Progenitor cell of endocrine pancreas (in vitro differentiated cells): ENCODE measurements around the gene CDR2. TPM values are rescaled to one million over a fixed set of nuclear protein-coding genes. Genes with fewer than 3 reads are reported as not detected.

Experiments
- DNase-seq: peaks from one replicate; pipeline ENCODE4 v3.0.0; 2021; ENCODE audit warnings: low spot score; ENCODE audit not compliant: unreplicated experiment
- H3K27ac Mint-ChIP-seq: 2 replicates; pipeline ENCODE4 v1.8.0; 2021; ENCODE audit warnings: mild to moderate bottlenecking, moderate library complexity, mixed read lengths
- H3K27me3 Mint-ChIP-seq: 2 replicates; pipeline ENCODE4 v1.8.0; 2021; ENCODE audit warnings: mixed read lengths
- H3K36me3 Mint-ChIP-seq: 2 replicates; pipeline ENCODE4 v1.8.0; 2022; ENCODE audit warnings: mixed read lengths; ENCODE audit not compliant: insufficient read depth
- H3K4me1 Mint-ChIP-seq: 2 replicates; pipeline ENCODE4 v1.8.0; 2021; ENCODE audit warnings: low read depth, mixed read lengths
- H3K4me3 Mint-ChIP-seq: 2 replicates; pipeline ENCODE4 v1.8.0; 2021; ENCODE audit warnings: low read depth, mild to moderate bottlenecking, moderate library complexity, mixed read lengths
- H3K9me3 Mint-ChIP-seq: 2 replicates; pipeline ENCODE4 v1.8.0; 2021; ENCODE audit warnings: low read depth, mixed read lengths
- CTCF ChIP-seq: fragments of 200-600 bp; sonication (generic); IDR thresholded peaks from one replicate; pipeline ENCODE4 v1.5.0; 2021; ENCODE audit warnings: antibody characterized with exemption, mild to moderate bottlenecking; ENCODE audit not compliant: unreplicated experiment
- total RNA-seq: library from RNA; stranded (reverse); gene quantifications from 2 replicates; pipeline ENCODE4 v1.2.1, GENCODE V29; 2021

CDR2 gene
- total RNA-seq, 1 donor from 2014 or later, result 16.6 TPM

- no peaks in the 10 kb centered on the region for H3K27me3 Mint-ChIP-seq
- H3K27ac Mint-ChIP-seq, result peak overlapping the region; percentile 67
- no peak for TF ChIP-seq CTCF
- H3K36me3 Mint-ChIP-seq, result peaks cover 20% of the 10 kb centered on the region
- DNase-seq, result no peak
- no peaks in the 10 kb centered on the region for H3K9me3 Mint-ChIP-seq
- peaks cover 27% of the 10 kb centered on the region for H3K4me1 Mint-ChIP-seq
- H3K4me3 Mint-ChIP-seq, result no peak overlapping the region
These were observed 8.0 kb downstream of the CDR2 start for GRCh38 chr16:22366371-22366770.

DNA sequence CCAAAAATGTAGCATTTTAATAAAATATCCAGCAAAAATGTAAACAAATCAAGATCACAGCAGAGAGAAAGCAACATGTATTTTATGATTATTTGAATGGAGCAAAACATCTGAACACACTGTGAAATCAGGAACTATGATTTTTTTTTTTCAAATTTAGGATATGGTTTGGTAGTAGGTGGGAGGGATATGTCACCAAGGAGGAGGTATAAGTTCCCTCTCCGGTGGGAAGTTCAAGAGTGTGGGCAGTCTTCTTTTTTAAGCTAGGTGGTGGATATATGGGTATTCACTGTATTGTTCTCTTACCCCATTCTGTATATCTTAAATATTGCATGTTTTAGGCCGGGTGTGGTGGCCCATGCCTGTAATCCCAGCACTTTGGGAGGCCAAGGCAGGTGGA, 10.2 kb downstream of the CDR2 start:
- no peak overlapping the region for H3K4me3 Mint-ChIP-seq
- H3K9me3 Mint-ChIP-seq, result no peaks in the 10 kb centered on the region
- DNase-seq, result no peak
- no peak for TF ChIP-seq CTCF
- no peak overlapping the region for H3K27ac Mint-ChIP-seq
- peaks cover 29% of the 10 kb centered on the region for H3K4me1 Mint-ChIP-seq
- H3K36me3 Mint-ChIP-seq, result peaks cover 21% of the 10 kb centered on the region
- no peaks in the 10 kb centered on the region for H3K27me3 Mint-ChIP-seq

DNA sequence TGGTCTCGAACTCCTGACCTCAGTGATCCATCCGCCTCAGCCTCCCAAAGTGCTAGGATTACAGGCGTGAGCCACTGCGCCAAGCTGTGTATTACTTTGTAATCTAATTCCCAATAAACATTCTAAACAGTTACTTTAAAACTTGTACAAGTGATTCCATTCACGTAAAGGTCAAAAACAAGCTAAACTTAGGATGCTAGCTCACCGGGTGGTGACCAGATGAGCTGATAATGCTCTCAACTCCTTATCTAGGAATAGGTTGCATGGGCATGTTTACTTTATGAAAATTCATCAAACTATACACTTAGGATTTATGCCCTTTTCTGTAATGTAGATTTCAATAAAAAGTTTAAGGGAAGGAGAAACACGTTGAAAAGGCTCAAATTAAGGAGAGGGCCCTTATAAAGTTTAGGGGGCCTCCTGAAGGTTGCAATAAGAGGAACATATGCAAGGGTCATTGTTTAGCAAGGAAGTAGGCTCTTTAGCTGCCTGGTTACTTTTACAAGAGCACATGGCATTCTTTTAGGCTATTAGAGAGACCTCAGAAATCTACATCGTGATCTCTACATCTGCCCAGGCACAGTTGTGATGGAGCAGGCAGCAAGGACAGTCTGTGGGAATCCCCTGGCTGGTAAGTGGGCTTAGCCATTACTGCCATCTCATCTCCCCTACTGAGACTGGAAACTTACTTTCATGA, 13.3 kb downstream of the CDR2 start:
- TF ChIP-seq CTCF, result no peak
- no peak overlapping the region for H3K4me3 Mint-ChIP-seq
- H3K27me3 Mint-ChIP-seq, result no peaks in the 10 kb centered on the region
- H3K9me3 Mint-ChIP-seq, result no peaks in the 10 kb centered on the region
- H3K36me3 Mint-ChIP-seq, result peaks cover 21% of the 10 kb centered on the region
- DNase-seq, result no peak
- peaks cover 11% of the 10 kb centered on the region for H3K4me1 Mint-ChIP-seq
- no peak overlapping the region for H3K27ac Mint-ChIP-seq

DNA sequence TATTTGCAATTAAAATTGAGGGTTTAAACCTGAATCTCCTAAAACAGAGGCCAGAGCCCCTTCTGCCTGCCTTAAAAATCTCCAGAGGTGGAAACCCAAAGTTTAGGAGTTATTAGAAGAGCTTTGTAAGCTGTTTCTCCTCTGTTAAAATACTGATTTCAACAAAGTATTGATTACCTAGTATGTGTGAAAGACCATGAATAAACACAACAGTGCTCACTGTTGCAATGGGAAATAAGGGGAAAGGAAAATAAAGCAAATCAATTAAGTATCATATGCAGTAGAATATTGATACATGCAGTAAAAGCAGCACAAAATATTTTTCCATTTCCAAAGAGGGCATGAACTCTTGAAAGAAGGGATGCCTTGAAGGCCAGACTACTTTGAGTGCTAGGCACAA, 14.7 kb downstream of the CDR2 start:
- Mint-ChIP-seq H3K36me3 (peaks cover 19% of the 10 kb centered on the region), H3K27ac (no peak overlapping the region), H3K9me3 (no peaks in the 10 kb centered on the region), H3K4me3 (no peak overlapping the region), H3K4me1 (peaks cover 12% of the 10 kb centered on the region), H3K27me3 (no peaks in the 10 kb centered on the region)
- TF ChIP-seq CTCF, result no peak
- no peak for DNase-seq

GRCh38 chr16:22358000-22358399, 16.4 kb downstream of the CDR2 start:
- H3K9me3 Mint-ChIP-seq, result no peaks in the 10 kb centered on the region
- peaks cover 16% of the 10 kb centered on the region for H3K36me3 Mint-ChIP-seq
- TF ChIP-seq CTCF, result no peak
- H3K4me1 Mint-ChIP-seq, result peaks cover 20% of the 10 kb centered on the region
- no peak for DNase-seq
- H3K27ac Mint-ChIP-seq, result no peak overlapping the region
- no peak overlapping the region for H3K4me3 Mint-ChIP-seq
- no peaks in the 10 kb centered on the region for H3K27me3 Mint-ChIP-seq
